ENCODE results near the gene NEK6.

Gene NEK6

GRCh38 chr9:124263213-124263612, 5.5 kb downstream of the NEK6 start:
- DNase-seq, result no peak

- DNase-seq, result no peak
These were observed 6.2 kb downstream of the NEK6 start for GRCh38 chr9:124263800-124264426.

GRCh38 chr9:124264823-124265233, 7.1 kb downstream of the NEK6 start:
- DNase-seq, result no peak

GRCh38 chr9:124265551-124265950, 7.8 kb downstream of the NEK6 start:
- no peak for DNase-seq

- DNase-seq, result no peak
These were observed 8.5 kb downstream of the NEK6 start for GRCh38 chr9:124266139-124266825.

GRCh38 chr9:124266826-124267201, 9.1 kb downstream of the NEK6 start:
- no peak for DNase-seq

- DNase-seq, result no peak
These were observed 9.6 kb downstream of the NEK6 start for GRCh38 chr9:124267271-124267807.

- DNase-seq, result no peak
These were observed 10.5 kb downstream of the NEK6 start for GRCh38 chr9:124268248-124268647.

GRCh38 chr9:124268661-124269060, 10.9 kb downstream of the NEK6 start:
- DNase-seq, result no peak

- no peak for DNase-seq
These were observed 11.8 kb downstream of the NEK6 start for GRCh38 chr9:124269556-124269955.

GRCh38 chr9:124270504-124271335, 13.0 kb downstream of the NEK6 start:
- no peak for DNase-seq

- no peak for DNase-seq
These were observed 13.9 kb downstream of the NEK6 start for GRCh38 chr9:124271660-124272059.

- DNase-seq, result no peak
These were observed 14.4 kb downstream of the NEK6 start for GRCh38 chr9:124272118-124272517.

GRCh38 chr9:124272979-124273378, 15.2 kb downstream of the NEK6 start:
- DNase-seq, result no peak

- no peak for DNase-seq
These were observed 15.8 kb downstream of the NEK6 start for GRCh38 chr9:124273427-124274160.

GRCh38 chr9:124274226-124274625, 16.5 kb downstream of the NEK6 start:
- DNase-seq, result no peak

GRCh38 chr9:124274738-124275137, 17.0 kb downstream of the NEK6 start:
- no peak for DNase-seq

- DNase-seq, result no peak
These were observed 19.7 kb downstream of the NEK6 start for GRCh38 chr9:124277420-124277819.

- no peak for DNase-seq
These were observed 20.3 kb downstream of the NEK6 start for GRCh38 chr9:124278054-124278540.

GRCh38 chr9:124279531-124280175, 21.9 kb downstream of the NEK6 start:
- no peak for DNase-seq

GRCh38 chr9:124280176-124280691, 22.5 kb downstream of the NEK6 start:
- DNase-seq, result no peak

- DNase-seq, result no peak
These were observed 24.2 kb downstream of the NEK6 start for GRCh38 chr9:124281931-124282371.

Measured in CD4-positive, alpha-beta T cell treated with Interleukin-12 subunit alpha and Interleukin-12 subunit beta, for 1 hour (primary cell).